Coronary artery (tissue), 2 donors: ENCODE data around the gene KCNE5.
"Not testable (repeated sequence)": the region's sequence is repeated elsewhere in the genome, so short reads cannot be mapped to it uniquely, and the experiment has no call there.

Source experiments
- DNase-seq: peaks from one replicate; pipeline ENCODE4 v3.0.0-alpha.2; 2017; ENCODE audit warnings: low spot score
- H3K27ac ChIP-seq, 2 donors: fragments of 200-600 bp; sonication (generic); one replicate each; pipeline ENCODE4 v1.5.1; 2016 to 2019
- H3K4me3 ChIP-seq: fragments of 200-600 bp; sonication (generic); 2 replicates; pipeline ENCODE4 v1.5.1; 2016; ENCODE audit warnings: mild to moderate bottlenecking, moderate library complexity
- CTCF ChIP-seq: fragments of 200-600 bp; sonication (generic); IDR thresholded peaks from one replicate; pipeline ENCODE4 v1.5.1; 2019; ENCODE audit warnings: antibody characterized with exemption

KCNE5 gene

GRCh38 chrX:109601486-109601885, 23.5 kb downstream of the KCNE5 start:
- DNase-seq: no peak
- Histone ChIP-seq H3K4me3 (no peak overlapping the region), H3K27ac (no peak overlapping the region)
- no peak for TF ChIP-seq CTCF

GRCh38 chrX:109600237-109600651, 24.7 kb downstream of the KCNE5 start:
- no peak for DNase-seq
- H3K27ac ChIP-seq: no peak overlapping the region
- TF ChIP-seq CTCF: no peak
- no peak overlapping the region for H3K4me3 ChIP-seq

- DNase-seq: no peak
- H3K4me3 ChIP-seq: no peak overlapping the region
These were observed 29.0 kb downstream of the KCNE5 start for GRCh38 chrX:109596015-109596414.

GRCh38 chrX:109590176-109590575, 34.8 kb downstream of the KCNE5 start:
- DNase-seq: no peak
- H3K27ac ChIP-seq: no peak overlapping the region
- no peak overlapping the region for H3K4me3 ChIP-seq
- no peak for TF ChIP-seq CTCF

More at GRCh38 chrX:109596015-109596414, 29.0 kb downstream of the KCNE5 start:
- H3K27ac ChIP-seq: no peak overlapping the region
- no peak for TF ChIP-seq CTCF

GRCh38 chrX:109585488-109585887, 39.5 kb downstream of the KCNE5 start:
- DNase-seq: no peak
- no peak for TF ChIP-seq CTCF
- no peak overlapping the region for H3K4me3 ChIP-seq
- no peak overlapping the region for H3K27ac ChIP-seq

GRCh38 chrX:109578916-109579315, 46.1 kb downstream of the KCNE5 start:
- no peak for TF ChIP-seq CTCF
- no peak for DNase-seq
- Histone ChIP-seq H3K4me3 (no peak overlapping the region), H3K27ac (no peak overlapping the region)

- no peak for TF ChIP-seq CTCF
- Histone ChIP-seq H3K4me3 (no peak overlapping the region), H3K27ac (no peak overlapping the region)
- DNase-seq: no peak
These were observed 47.9 kb downstream of the KCNE5 start for GRCh38 chrX:109577055-109577454.

- DNase-seq, H3K4me3 ChIP-seq, H3K27ac ChIP-seq: not testable (repeated sequence)
These were observed 48.9 kb downstream of the KCNE5 start for GRCh38 chrX:109576083-109576482.
